HG03565 (cell line): ENCODE measurements around the gene NEK9.
"Not testable (repeated sequence)": the region's sequence is repeated elsewhere in the genome, so short reads cannot be mapped to it uniquely, and the experiment has no call there.

ENCODE experiments used
- ATAC-seq: cut with Tn5 transposase; IDR thresholded peaks from one replicate; pipeline ENCODE4 v1.9.1; 2021; ENCODE audit warnings: mild to moderate bottlenecking, moderate library complexity; ENCODE audit not compliant: unreplicated experiment

NEK9 gene

GRCh38 chr14:75068294-75069120, 58.3 kb downstream of the NEK9 start:
- ATAC-seq = no peak

- not testable (repeated sequence) for ATAC-seq
These were observed 59.1 kb downstream of the NEK9 start for GRCh38 chr14:75067765-75068164.

DNA sequence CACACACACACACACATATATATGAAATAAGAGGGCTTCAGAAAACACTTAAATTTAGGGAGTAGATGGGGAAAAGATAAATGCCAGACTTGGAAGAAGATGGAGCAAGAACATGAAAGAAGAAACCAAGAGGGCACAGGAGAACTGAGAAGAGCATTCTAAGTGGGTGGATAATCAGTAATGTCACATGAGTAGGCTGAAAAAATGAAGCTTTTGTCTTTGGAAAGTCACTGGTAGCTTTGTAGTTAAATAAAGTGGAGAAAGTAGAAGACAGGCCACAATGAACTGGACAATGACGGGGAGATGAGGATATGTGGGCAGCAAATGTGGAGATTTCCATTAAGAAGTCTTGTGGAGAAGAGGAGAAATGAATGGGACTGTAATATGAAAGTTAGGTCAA, 59.6 kb downstream of the NEK9 start:
- no peak for ATAC-seq

DNA sequence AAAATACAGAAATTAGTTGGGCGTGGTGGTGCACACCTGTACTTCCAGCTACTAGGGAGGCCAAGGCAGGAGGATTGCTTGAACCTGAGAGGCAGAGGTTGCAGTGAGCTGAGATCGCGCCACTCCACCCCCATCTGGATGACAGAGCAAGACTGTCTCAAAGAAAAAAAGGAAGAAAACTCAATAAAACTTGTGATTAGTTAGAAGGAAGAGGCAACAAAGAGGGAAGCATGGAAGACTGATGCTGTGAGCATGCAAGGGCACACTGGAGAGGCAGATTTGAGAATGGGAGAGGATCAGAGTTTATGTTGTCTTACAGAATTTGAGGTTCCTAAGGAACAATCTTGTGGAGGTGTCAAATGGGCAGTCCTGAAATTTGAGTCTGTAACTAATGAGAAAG, 60.2 kb downstream of the NEK9 start:
- ATAC-seq = no peak

DNA sequence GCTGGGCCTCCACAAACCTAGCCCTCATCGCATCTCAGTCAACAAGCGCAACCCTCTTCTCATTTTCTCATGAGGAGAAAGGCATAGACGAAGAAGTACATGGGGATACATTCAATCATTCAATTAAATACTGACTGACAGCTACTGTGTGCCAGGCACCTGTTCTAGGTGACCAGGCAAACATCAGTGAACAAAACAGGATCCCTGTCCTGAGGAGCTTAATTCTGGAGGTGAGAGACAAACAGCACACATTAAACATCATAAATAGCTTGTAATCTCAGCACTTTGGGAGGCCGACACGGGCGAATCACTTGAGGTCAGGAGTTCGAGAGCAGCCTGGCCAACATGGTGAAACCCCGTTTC, 62.7 kb downstream of the NEK9 start:
- ATAC-seq = no peak

DNA sequence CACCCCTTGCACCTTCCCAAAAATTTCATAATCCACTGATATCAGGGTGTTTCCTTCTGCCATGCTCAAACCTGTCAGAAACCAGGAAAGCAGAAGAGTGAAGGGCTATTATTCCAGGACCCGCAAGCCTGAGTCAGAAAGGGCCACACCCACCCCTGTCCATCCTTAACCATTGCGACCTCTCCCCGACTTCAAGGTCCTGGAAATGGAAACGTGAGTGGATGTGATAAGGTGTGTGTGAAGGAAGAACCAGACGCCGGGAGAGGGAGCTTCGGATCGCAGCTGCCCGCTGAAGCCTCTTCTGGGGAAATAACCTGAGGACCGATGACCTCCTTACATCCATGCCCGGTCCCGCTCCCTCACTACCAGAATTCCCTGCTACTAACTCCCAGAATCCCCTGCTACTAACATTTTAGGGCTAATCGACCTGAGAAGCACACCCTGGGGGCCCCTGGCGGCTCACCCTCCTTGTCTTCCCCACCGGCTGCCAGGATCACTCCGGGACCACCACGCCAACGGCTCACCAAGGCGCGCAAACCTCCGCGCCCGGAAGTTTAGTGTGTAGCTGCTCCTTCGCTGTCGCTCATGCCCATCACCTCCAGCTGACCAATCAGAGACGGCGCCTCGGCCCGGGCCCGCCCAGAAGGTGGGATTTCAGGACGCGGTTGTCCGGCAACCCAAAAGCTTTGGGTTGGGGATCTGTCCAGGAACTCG, 63.2 kb downstream of the NEK9 start, which contains the start of gene ACYP1:
Gene ACYP1, minus strand, starts transcription at position 534 of the 714 bp plus-strand sequence. Its CDS starts 471 bp downstream, at position 63.
- ATAC-seq = peak; percentile 95

GRCh38 chr14:75063013-75063412, 63.8 kb downstream of the NEK9 start:
- no peak for ATAC-seq

- no peak for ATAC-seq
These were observed 66.4 kb downstream of the NEK9 start for GRCh38 chr14:75060420-75060819.

DNA sequence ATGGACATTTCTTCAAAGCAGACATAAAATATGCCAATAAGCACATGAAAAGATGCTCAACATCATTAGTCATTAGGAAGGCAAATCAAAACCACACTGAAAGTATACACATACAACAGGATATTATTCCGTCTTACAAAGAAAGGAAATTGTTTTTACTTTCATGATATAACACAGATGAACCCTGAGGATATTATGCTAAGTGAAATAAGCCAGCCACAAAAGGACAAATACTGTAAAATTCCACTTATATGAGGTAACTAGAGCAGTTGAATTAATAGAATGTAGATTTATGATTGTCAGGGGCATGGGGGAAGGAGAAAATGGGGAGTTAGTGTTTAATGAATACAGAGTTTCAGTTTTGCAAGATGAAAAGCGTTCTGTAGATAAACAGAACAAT, 67.2 kb downstream of the NEK9 start:
- no peak for ATAC-seq

DNA sequence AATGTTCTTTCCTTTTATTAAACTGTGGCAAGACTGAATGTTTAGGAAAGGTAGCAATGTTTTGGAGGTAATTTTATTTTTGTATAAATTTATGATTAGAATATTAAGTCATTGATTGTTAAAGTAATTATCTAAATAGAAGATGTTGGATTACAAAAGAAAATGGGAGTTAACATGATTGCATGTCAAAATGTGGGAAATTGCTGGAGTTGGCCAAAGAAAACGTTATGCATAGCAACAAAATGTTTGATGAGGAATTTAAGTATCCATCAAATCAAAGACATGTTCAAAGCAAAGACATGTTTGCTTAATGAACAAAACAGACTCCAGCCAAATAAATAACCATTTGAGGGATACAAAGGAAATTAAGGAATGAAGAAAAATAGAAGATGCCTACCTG, 72.4 kb downstream of the NEK9 start:
- no peak for ATAC-seq

DNA sequence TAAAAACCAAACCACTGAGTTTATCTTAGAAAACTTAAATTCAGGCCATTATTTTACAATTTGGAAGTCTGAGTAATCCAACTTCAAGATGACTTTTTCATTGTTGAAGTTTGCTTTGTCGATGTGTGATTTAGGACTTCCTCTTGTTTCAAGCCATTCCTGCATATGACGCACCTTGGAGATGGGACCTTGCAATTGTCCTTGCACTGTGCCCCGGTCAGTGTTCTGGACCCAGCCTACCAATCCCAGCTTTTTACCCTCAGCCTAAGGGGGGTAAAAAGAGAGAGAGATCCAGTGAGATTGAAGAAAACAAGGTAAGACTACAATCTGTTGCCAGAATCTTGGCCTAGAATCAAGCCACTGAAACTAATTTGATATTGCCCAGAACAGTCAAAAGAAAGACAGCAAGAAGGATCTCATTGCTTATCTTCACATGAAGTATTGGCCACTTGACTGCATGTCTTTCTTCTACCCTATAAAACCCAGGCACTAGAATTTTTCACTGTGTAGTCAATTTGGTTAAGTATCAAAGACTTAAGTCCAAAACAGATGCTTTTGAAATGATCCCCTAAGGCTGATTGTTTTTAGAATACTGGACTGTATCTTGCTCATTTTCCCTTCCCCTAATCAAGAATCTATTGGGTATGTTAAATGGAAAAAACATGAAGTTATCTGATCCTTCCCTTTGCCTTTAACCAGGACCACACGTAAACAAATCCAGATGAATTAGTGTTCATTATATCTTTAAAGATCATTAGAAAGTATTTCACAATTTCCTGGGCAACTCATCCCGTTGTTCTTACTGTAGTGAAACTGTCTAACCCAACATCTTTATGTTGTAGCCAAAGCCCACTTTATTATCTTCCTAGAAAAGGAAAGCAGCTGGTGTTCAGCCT, 73.2 kb downstream of the NEK9 start:
- ATAC-seq = no peak

DNA sequence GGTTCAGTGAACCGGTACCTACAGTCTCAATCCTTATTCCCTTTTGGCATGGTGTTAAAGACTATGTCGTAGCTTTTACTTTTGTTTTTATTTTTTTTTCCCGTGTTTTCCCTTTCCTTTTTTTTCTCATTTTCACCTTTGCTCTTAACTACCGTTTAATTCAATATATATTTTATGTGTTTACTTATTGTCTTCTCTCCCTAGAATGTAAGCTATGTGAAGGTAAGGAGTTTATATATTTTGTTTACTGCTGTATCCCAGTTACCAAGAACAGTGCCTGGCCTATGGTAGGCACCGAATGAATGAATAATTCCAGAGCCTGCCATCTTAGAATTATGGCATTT, 75.3 kb downstream of the NEK9 start:
- ATAC-seq = peak; percentile 3

DNA sequence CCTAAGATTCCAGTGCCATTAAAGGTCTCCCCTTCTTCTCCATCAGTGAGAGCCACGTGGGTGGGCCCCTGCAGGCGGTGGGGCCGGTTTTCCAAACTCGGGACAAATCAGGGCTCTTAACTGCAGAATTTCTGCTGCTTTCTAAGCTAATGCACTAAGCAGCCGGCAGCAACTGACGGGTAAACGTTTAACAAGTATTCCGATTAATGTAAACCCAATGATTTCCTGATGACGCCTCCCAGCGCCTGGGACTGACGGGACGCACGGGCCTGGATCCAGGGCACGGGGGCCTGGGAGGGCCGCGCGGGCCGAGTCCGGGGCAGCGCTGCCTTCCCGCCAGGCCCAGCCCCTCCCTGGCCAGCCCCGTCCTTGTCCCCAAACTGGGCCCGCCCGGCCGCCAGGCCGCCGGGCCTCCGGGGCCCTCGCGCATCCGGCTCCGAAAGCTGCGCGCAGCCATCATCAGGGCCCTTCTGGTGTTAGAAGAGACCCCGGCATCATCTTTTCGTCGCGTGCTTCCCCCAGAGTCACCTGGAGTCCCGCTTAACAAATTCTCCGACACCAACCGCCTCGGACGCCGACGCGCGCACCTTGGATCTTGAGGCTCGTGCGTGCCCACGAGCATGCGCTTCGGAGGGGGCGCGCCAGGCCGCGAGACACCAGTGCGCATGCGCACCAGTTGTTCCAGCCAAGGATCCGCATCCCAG, 75.8 kb downstream of the NEK9 start, which contains the start of gene MLH3:
Gene MLH3, minus strand, starts transcription at position 616 of the 704 bp plus-strand sequence. CDS start 1,812 bp downstream, outside the sequence.
- peak; percentile 81 for ATAC-seq

DNA sequence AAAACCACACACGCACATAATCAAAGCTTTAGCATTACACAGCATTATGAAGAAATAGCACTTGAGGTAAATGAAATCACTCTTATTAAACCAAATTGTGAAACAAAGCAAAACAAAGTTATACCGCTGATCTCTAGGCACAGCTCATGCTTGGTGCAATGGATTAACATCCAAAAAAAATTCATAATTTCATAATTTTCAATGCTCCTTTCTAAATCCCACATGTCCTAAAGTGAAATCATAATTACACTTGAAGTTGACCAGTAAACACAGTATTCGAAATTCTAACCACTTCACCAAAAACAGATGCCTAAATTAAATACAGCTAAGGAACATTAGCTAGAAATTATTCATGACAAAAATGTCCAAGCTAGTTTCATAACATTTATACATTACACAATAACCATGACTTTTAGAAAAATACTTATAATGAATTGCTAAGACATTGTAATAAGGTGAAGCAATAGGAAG, 77.1 kb downstream of the NEK9 start:
- no peak for ATAC-seq

GRCh38 chr14:75049136-75049535, 77.7 kb downstream of the NEK9 start:
- ATAC-seq = no peak

- no peak for ATAC-seq
These were observed 78.7 kb downstream of the NEK9 start for GRCh38 chr14:75048101-75048500.

GRCh38 chr14:75047506-75047905, 79.3 kb downstream of the NEK9 start:
- no peak for ATAC-seq

- ATAC-seq = no peak
These were observed 79.9 kb downstream of the NEK9 start for GRCh38 chr14:75046899-75047298.

GRCh38 chr14:75046275-75046674, 80.6 kb downstream of the NEK9 start:
- no peak for ATAC-seq

GRCh38 chr14:75044752-75045151, 82.1 kb downstream of the NEK9 start:
- no peak for ATAC-seq
